PC-9 (cell line): ENCODE results near the gene RBM10. TPM values are rescaled to one million over a fixed set of nuclear protein-coding genes. Genes with fewer than 3 reads are reported as not detected.

Experiments
- BruUV-seq: library from RNA; stranded (reverse); fragments of 400-500 nt; replicated peaks from 2 replicates; lab custom pipeline; 2021; lab: Mats Ljungman, UMichigan
- CTCF ChIA-PET: fragments of 300-600 bp; sonication (Branson Sonifier 250); formaldehyde crosslinking; loops from one replicate; lab custom pipeline; 2022; ENCODE audit warnings: antibody characterized with exemption; lab: Charles Lee
- POLR2A ChIA-PET: fragments of 300-600 bp; sonication (Branson Sonifier 250); formaldehyde crosslinking; loops from one replicate; lab custom pipeline; 2022; ENCODE audit warnings: antibody characterized with exemption; ENCODE audit not compliant: unreplicated experiment; lab: Charles Lee
- DNase-seq, 2 experiments: peaks; one replicate each; pipeline versions ENCODE4 v3.0.0 to v3.0.0-alpha.2; 2015 to 2022; ENCODE audit warnings: mixed read lengths in 1 of 2
- H2AFZ ChIP-seq: fragments of 200-600 bp; sonication (generic); 2 replicates; pipeline ENCODE4 v1.8.1; 2017; ENCODE audit warnings: antibody characterized with exemption
- H3F3A ChIP-seq: fragments of 200-600 bp; sonication (generic); 2 replicates; pipeline ENCODE4 v1.8.1; 2017; ENCODE audit warnings: antibody characterized with exemption, mild to moderate bottlenecking, low read depth; ENCODE audit not compliant: insufficient read depth
- H3K27ac ChIP-seq: fragments of 200-600 bp; sonication (generic); 2 replicates; pipeline ENCODE4 v1.6.1; 2016; ENCODE audit warnings: mixed run types
- H3K27me3 ChIP-seq: fragments of 200-600 bp; sonication (generic); 2 replicates; pipeline ENCODE4 v1.6.1; 2016; ENCODE audit warnings: low read depth, mixed run types; ENCODE audit not compliant: insufficient read depth
- H3K36me3 ChIP-seq: fragments of 200-600 bp; sonication (generic); 2 replicates; pipeline ENCODE4 v1.6.1; 2016; ENCODE audit warnings: low read depth, mixed run types
- H3K4me1 ChIP-seq: fragments of 200-600 bp; sonication (generic); replicated peaks from 2 replicates; pipeline ENCODE4 v1.6.1; 2016; ENCODE audit warnings: mixed run types; ENCODE audit not compliant: insufficient read depth
- H3K4me2 ChIP-seq: fragments of 200-600 bp; sonication (generic); 2 replicates; pipeline ENCODE4 v1.6.1; 2017; ENCODE audit warnings: mixed run types
- H3K4me3 ChIP-seq: fragments of 200-600 bp; sonication (generic); 2 replicates; pipeline ENCODE4 v1.6.1; 2016; ENCODE audit warnings: mixed run types
- H3K79me2 ChIP-seq: fragments of 200-600 bp; sonication (generic); 2 replicates; pipeline ENCODE4 v1.6.1; 2017; ENCODE audit warnings: low read depth, mixed run types
- H3K9me2 ChIP-seq: fragments of 200-600 bp; sonication (generic); 2 replicates; pipeline ENCODE4 v1.8.1; 2017; ENCODE audit warnings: mild to moderate bottlenecking; ENCODE audit not compliant: insufficient read depth
- H3K9me3 ChIP-seq: fragments of 200-600 bp; sonication (generic); 2 replicates; pipeline ENCODE4 v1.8.1; 2016; ENCODE audit warnings: low read depth; ENCODE audit not compliant: insufficient read depth
- H4K20me1 ChIP-seq: fragments of 200-600 bp; sonication (generic); 2 replicates; pipeline ENCODE4 v1.8.1; 2017; ENCODE audit not compliant: insufficient read depth
- EZH2 ChIP-seq: fragments of 200-600 bp; sonication (generic); IDR thresholded peaks from 2 replicates; pipeline ENCODE4 v1.8.0; 2017; ENCODE audit warnings: antibody characterized with exemption, low read depth
- intact Hi-C: fragments of 100-400 bp; cut with micrococcal nuclease; formaldehyde crosslinking; loops from one replicate; pipeline ENCODE4 v1.10.0; 2022; ENCODE audit not compliant: unreplicated experiment
- total RNA-seq: library from RNA; stranded (reverse); gene quantifications from 2 replicates; pipeline ENCODE4 v1.2.3, GENCODE V29; 2021
- TF ChIP-seq, protein P1 (sequence below): fragments of 200-600 bp; sonication (generic); conservative IDR thresholded peaks from 2 replicates; pipeline ENCODE4 v1.6.1; 2017; ENCODE audit warnings: mixed run types, antibody characterized with exemption, mild to moderate bottlenecking, moderate library complexity

Gene RBM10
- total RNA-seq, 1 experiment from 2014 or later, result 34.8 TPM

DNA sequence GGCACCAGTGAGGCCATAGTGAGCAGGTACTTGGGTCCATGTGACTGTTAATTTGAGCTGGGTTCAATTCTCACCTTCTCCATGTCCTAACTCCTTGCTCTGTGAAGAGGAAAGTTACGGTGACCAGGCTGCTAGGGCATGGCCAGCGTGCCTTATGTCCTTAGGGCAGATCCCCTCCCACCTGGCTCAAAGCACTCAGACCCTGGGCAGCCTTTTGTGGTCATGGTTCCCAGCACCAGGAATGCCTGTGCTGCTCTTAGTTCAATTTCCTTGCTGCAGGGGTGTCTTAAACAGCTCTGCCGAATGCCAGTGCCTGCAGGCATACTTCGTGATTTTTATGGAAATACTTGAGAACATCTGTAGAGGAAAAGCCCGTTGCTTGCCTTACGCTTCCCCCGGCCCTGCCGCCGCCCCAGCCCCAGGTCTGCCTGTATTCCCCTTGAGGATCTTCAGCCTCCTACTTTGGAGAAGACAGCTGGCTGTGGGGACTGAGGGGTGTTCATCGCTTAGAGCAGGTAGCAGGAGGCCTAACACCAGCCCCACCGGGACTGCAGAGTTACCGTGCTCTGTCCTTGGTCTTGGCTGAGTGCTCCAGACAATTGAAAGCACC lies 70.4 kb downstream of the RBM10 start:
- ChIA-PET POLR2A (no interaction called here), CTCF (no interaction called here)
- TF ChIP-seq EZH2, result no peak
- TF ChIP-seq, protein P1, sequence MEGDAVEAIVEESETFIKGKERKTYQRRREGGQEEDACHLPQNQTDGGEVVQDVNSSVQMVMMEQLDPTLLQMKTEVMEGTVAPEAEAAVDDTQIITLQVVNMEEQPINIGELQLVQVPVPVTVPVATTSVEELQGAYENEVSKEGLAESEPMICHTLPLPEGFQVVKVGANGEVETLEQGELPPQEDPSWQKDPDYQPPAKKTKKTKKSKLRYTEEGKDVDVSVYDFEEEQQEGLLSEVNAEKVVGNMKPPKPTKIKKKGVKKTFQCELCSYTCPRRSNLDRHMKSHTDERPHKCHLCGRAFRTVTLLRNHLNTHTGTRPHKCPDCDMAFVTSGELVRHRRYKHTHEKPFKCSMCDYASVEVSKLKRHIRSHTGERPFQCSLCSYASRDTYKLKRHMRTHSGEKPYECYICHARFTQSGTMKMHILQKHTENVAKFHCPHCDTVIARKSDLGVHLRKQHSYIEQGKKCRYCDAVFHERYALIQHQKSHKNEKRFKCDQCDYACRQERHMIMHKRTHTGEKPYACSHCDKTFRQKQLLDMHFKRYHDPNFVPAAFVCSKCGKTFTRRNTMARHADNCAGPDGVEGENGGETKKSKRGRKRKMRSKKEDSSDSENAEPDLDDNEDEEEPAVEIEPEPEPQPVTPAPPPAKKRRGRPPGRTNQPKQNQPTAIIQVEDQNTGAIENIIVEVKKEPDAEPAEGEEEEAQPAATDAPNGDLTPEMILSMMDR, result no peak

DNA sequence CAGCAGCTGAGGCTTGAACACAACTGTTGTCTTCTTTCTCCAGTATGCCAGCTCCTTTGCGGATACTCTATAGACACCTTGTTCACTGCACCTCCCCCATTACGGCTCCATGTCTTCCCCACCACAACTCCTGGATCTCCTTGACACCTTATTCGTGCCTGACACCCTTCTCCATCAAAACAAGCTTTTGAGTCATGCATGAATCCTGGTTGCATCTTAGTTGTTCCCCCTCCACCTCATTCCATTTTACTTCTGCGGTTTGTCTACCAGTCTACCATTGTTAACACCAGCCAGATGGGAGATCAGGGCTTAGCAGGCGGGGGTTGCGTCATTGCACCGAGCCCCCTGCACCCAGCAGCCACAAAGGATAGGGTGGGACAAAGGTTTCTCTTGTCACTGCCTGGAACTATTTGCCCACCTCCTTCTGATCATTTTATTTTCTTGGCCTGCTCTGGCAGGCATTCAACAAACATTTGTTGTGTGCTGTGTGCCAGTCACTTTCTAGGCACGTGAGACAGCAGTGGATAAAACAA lies 71.4 kb downstream of the RBM10 start:
- peaks cover 11% of the 10 kb centered on the region for H3K4me1 ChIP-seq
- intact Hi-C loops, result loop anchor here (5.0 kb wide), 3 partner anchors 81 to 146 kb away; no protein-coding TSS in a partner anchor
- peak overlapping the region; percentile 90 for H3K27ac ChIP-seq
- ChIA-PET CTCF (no interaction called here), POLR2A (no interaction called here)
- no TSS peak for BruUV-seq
- no peak for DNase-seq
- H4K20me1 ChIP-seq, result peaks cover 4% of the 10 kb centered on the region
- no peaks in the 10 kb centered on the region for H3K27me3 ChIP-seq
- peaks cover 26% of the 10 kb centered on the region for H3K79me2 ChIP-seq
- H3K9me2 ChIP-seq, result no peaks in the 10 kb centered on the region
- no peak overlapping the region; the same call in 1 of the 2 replicates for H3K4me3 ChIP-seq
- peaks cover 9% of the 10 kb centered on the region for H3F3A ChIP-seq
- H3K4me2 ChIP-seq, result peak overlapping the region; percentile 74
- no peak overlapping the region for H2AFZ ChIP-seq
- no peak for TF ChIP-seq EZH2
- TF ChIP-seq, protein P1, result no peak
- no peaks in the 10 kb centered on the region for H3K9me3 ChIP-seq
- no peaks in the 10 kb centered on the region for H3K36me3 ChIP-seq

More for the DNA sequence above, 70.4 kb downstream of the RBM10 start:
- peaks cover 15% of the 10 kb centered on the region for H3K79me2 ChIP-seq
- H3K9me3 ChIP-seq, result no peaks in the 10 kb centered on the region
- H3K36me3 ChIP-seq, result no peaks in the 10 kb centered on the region
- H3K9me2 ChIP-seq, result no peaks in the 10 kb centered on the region
- no TSS peak for BruUV-seq
- no peak overlapping the region for H3K4me2 ChIP-seq
- intact Hi-C loops, result loop anchor here (5.0 kb wide), 3 partner anchors 82 to 147 kb away; no protein-coding TSS in a partner anchor
- H4K20me1 ChIP-seq, result peaks cover 4% of the 10 kb centered on the region
- no peaks in the 10 kb centered on the region for H3K27me3 ChIP-seq
- H3F3A ChIP-seq, result peaks cover 9% of the 10 kb centered on the region
- DNase-seq, result no peak
- peaks cover 11% of the 10 kb centered on the region for H3K4me1 ChIP-seq
- H2AFZ ChIP-seq, result no peak overlapping the region
- H3K27ac ChIP-seq, result no peak overlapping the region
- no peak overlapping the region for H3K4me3 ChIP-seq

DNA sequence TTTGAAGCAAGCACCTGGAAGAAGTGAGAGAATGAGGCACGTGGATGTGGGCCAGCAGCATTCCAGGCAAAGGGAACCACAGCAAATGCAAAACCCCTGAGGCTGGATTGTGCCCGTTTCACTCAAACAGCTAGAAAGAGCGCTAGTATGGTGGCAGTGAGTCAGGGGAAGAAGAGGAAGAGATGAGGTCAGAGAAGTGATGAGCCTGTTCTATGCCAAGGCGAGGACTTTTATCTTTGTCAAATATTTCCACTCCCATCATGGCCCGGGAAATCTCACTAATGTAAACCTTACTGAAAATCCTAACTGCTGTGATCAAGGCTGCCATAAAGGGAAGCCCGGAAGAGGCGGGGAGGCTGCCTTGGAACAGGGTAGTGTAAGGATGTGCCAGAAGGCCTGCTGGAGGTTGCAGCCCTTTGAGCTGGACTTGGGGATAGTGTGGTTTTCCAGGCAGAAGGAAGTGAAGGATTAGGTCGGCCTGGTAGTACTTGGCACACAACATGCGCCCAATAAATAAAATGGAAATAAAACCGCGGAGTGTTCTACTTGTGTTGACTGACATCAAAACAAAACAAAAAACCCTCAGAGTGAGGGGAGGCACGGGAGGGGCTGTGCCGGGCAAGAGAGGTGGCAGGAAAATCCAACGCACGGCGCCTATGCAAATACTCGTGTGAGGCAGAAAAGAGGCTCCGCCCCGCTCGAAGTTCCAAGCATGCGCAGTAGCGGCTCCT lies 72.3 kb downstream of the RBM10 start:
- BruUV-seq, result TSS peak; percentile 61
- POLR2A ChIA-PET, result no interaction called here
- CTCF ChIA-PET, result no interaction called here

More for the DNA sequence above, 72.3 kb downstream of the RBM10 start:
- Histone ChIP-seq H2AFZ (no peak overlapping the region; the same call in 1 of the 2 replicates), H3F3A (peaks cover 9% of the 10 kb centered on the region), H3K27me3 (no peaks in the 10 kb centered on the region), H3K9me3 (no peaks in the 10 kb centered on the region), H3K4me3 (peak overlapping the region; percentile 48; the same call in 1 of the 2 replicates), H3K27ac (peak overlapping the region; percentile 90), H3K4me2 (peak overlapping the region; percentile 74), H3K36me3 (no peaks in the 10 kb centered on the region), H3K79me2 (peaks cover 28% of the 10 kb centered on the region), H3K9me2 (no peaks in the 10 kb centered on the region), H3K4me1 (peaks cover 11% of the 10 kb centered on the region), H4K20me1 (peaks cover 4% of the 10 kb centered on the region)
- TF ChIP-seq, protein P1, result no peak
- intact Hi-C loops, result loop anchor here (5.0 kb wide), 3 partner anchors 80 to 145 kb away; no protein-coding TSS in a partner anchor
- DNase-seq, result peak; percentile 35 to 68
